GM19240 (cell line): ENCODE measurements around the gene MIXL1.

Source experiments
- DNase-seq: peaks from one replicate; pipeline ENCODE4 v3.0.0; 2011; ENCODE audit warnings: low spot score; ENCODE audit not compliant: insufficient read length

The MIXL1 gene

DNA sequence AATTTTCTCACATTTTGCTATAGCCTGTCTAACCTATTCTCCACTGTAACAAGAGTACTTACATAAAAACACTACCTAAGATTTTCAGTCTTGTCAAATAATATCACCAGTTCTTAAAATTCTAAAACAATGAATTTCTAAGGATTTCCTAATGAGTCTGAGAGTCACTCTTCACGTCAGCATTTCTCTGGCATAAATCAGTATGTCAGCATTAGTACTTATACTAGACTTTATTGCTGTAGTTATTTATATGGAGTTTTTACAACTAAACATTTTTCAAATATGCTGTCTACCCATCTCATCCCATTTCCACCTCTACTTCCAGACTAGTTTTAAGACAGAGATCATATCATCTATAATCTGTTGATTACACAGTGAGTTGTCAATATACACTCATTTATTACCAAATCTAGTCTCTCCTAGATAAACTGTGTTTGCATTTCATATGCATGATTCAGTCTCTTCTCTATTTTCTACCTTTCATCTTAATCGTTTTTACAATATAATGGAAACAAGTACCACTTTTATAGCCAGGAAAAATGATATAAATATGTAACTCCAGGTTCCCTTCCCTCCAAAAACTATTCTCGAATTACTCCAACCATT lies 52.7 kb downstream of the MIXL1 start:
- no peak for DNase-seq
